ENCODE results near the gene ATIC. TPM values are rescaled to one million over a fixed set of nuclear protein-coding genes. Genes with fewer than 3 reads are reported as not detected.

ATIC gene
- total and polyA plus RNA-seq, 9 donors = 22.1 to 69.2 (median 51.7) TPM

DNA sequence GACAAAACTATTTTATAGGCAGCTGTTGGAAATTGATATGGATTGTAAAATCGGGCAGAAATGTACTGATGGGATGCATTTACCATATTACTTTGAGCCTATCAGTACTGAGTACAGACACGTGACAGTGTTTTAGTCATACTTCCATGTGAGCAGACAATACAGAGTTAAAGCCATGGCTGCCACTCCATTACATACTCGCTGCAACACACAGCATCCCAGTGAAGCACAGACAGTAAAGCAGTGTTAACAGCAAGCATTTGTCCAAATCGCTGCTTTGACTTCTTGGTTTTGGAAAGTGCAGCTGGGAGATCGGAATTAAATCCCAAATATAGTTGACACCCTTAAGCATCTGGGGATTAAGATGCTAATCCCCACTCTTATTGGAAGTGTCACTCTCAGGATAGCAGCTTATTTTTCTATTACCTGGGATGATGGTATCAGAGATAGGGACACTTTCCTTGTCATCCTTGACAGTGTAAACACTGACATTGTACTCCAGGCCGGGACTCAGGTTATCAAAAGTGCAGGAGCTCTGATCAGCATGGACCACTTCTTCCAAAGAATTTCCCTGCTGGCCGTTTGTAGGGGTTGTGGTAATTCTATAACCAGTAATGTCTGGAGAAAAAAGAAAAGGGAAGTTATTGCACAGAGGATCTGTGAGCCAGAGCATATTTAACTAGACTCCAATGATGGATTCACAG, 82.4 kb downstream of the ATIC start:
- no CpG with 5 or more reads among the region's 7 CpGs for WGBS (ENCODE audit: insufficient coverage)
- DNase-seq = peak; percentile 48
- H3K9me3 ChIP-seq (replicated peaks; ENCODE audit: control insufficient read depth, low read depth, low read length) = no peaks in the 10 kb centered on the region
- no peaks in the 10 kb centered on the region for H3K4me1 ChIP-seq (ENCODE audit: control insufficient read depth, insufficient read depth, low read length)
- no peaks in the 10 kb centered on the region for H3K27me3 ChIP-seq (ENCODE audit: control insufficient read depth, insufficient read depth, low read length)
- no peak overlapping the region for H3K27ac ChIP-seq (ENCODE audit: low read length)
- peaks cover 45% of the 10 kb centered on the region for H3K36me3 ChIP-seq (ENCODE audit: control insufficient read depth, insufficient read depth, low read length)
- H3K4me3 ChIP-seq (ENCODE audit: low read length) = no peak overlapping the region

DNA sequence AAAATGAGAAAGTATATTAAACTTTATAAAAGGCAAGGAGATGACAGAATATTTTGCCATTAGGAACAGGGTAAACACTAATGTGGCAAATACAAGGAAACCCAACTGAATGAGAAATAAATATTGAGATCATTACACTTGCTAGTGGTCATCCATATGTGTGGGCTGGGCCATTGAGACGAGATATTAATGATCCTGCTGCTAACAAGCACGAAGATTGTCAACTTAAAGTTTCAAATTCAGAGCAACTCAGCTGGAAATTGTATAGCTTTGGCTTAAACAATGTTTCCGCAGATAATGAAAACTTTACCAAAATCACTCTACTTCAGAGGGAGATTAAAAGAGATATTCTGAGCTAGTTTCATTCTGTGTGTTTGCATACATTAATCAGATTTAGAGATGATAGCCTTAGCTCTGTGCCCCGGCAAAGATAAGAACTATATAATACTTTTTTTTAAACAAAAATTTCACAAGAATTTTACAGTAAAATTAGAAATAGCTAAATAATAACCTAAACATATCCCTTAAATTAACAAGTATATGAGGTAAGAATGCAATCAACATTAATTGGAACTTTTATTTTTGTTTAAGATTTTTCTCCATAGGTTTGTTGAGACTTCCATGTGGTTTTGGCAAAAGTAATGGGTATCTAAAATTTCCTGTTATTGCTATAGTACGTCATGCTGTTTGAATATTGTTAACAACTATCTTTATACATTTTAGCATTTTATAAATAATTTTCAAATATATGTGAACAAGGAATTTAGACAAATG, 84.0 kb downstream of the ATIC start:
- WGBS (ENCODE audit: insufficient coverage) = no CpG with 5 or more reads among the region's 5 CpGs
- no peak overlapping the region for H3K4me3 ChIP-seq (ENCODE audit: low read length)

DNA sequence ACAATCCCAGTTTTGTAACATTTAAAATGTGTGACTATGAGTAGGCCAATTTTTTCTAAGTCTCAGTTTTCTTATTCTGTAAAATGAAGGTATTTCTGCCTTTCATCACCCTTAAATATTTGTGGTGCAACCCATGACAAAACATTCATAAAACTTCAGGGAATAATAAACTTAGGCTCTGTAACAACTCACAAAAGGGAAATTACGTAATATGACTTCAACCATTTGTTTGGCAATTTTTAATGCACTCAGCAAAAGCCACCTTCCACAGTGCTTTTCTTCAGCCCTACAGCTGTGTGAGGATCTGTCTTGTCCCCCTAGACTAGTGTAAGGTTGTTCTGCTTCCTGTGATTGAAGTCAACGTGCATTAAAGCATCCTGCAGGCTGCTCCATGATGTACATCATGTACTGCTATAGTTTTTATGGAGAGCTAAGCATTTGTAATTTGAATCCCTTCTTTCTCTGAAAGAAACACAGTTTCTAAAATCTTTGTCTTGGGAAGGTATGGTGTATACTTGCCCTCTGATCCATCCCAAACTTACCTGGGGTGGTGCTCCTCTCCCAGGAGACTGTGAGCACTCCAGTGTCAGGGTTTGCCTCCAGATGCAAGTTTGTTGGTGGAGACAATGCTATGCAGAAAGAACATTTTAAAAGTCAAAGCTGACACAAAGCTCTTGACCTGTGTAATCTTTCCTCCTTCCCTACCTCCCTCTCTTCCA, 84.9 kb downstream of the ATIC start:
- no CpG with 5 or more reads among the region's 2 CpGs for WGBS (ENCODE audit: insufficient coverage)
- Histone ChIP-seq H3K9me3 (replicated peaks; ENCODE audit: control insufficient read depth, low read depth, low read length) (no peaks in the 10 kb centered on the region), H3K27ac (ENCODE audit: low read length) (no peak overlapping the region), H3K27me3 (ENCODE audit: control insufficient read depth, insufficient read depth, low read length) (no peaks in the 10 kb centered on the region), H3K4me3 (ENCODE audit: low read length) (no peak overlapping the region), H3K36me3 (ENCODE audit: control insufficient read depth, insufficient read depth, low read length) (peaks cover 39% of the 10 kb centered on the region), H3K4me1 (ENCODE audit: control insufficient read depth, insufficient read depth, low read length) (no peaks in the 10 kb centered on the region)
- DNase-seq = peak; percentile 79

More for the DNA sequence above, 84.0 kb downstream of the ATIC start:
- H3K36me3 ChIP-seq (ENCODE audit: control insufficient read depth, insufficient read depth, low read length) = peaks cover 39% of the 10 kb centered on the region
- no peaks in the 10 kb centered on the region for H3K9me3 ChIP-seq (replicated peaks; ENCODE audit: control insufficient read depth, low read depth, low read length)
- no peaks in the 10 kb centered on the region for H3K4me1 ChIP-seq (ENCODE audit: control insufficient read depth, insufficient read depth, low read length)
- H3K27me3 ChIP-seq (ENCODE audit: control insufficient read depth, insufficient read depth, low read length) = no peaks in the 10 kb centered on the region
- DNase-seq = no peak
- H3K27ac ChIP-seq (ENCODE audit: low read length) = no peak overlapping the region

DNA sequence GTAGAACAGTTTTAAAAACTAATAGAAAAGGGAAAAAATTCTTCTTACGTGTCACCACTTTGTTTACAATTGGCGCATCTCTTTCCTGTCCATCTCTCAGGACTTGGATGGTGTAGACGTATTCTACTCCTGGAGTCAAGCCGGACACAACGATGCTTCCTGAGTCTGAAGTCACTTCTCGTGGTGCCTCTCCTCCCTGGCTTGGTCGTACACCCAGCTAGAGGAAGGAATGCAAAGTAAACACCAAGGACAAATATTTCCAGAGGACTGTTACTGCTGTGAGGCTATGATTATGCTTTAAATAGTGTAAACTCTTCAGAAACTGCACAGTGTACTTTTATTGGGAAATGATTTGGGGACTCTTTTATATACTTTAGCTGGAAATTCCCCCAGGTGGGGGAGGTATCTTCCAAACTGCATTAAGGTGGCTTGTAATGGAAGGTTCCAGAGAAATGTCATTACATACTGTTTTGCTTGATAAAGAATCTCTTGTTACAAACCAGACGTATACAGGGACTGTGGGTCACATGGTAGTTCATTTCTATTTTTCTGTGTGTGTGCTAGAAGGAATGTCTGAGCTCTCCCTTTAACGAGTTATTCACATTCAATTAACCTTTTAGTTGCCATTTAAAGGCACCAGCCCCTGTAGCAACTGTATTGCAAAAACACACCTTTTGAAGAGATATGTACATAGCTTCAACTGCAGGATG, 85.9 kb downstream of the ATIC start:
- no peak overlapping the region for H3K4me3 ChIP-seq (ENCODE audit: low read length)
- H3K27me3 ChIP-seq (ENCODE audit: control insufficient read depth, insufficient read depth, low read length) = no peaks in the 10 kb centered on the region
- 60% methylated on average over 1 of the region's 9 CpGs for WGBS (ENCODE audit: insufficient coverage)
- DNase-seq = no peak
- H3K27ac ChIP-seq (ENCODE audit: low read length) = no peak overlapping the region
- H3K9me3 ChIP-seq (replicated peaks; ENCODE audit: control insufficient read depth, low read depth, low read length) = no peaks in the 10 kb centered on the region
- no peaks in the 10 kb centered on the region for H3K4me1 ChIP-seq (ENCODE audit: control insufficient read depth, insufficient read depth, low read length)
- peaks cover 34% of the 10 kb centered on the region for H3K36me3 ChIP-seq (ENCODE audit: control insufficient read depth, insufficient read depth, low read length)

- Histone ChIP-seq H3K4me1 (ENCODE audit: control insufficient read depth, insufficient read depth, low read length) (no peaks in the 10 kb centered on the region), H3K36me3 (ENCODE audit: control insufficient read depth, insufficient read depth, low read length) (peaks cover 31% of the 10 kb centered on the region), H3K27me3 (ENCODE audit: control insufficient read depth, insufficient read depth, low read length) (no peaks in the 10 kb centered on the region), H3K27ac (ENCODE audit: low read length) (no peak overlapping the region), H3K9me3 (replicated peaks; ENCODE audit: control insufficient read depth, low read depth, low read length) (no peaks in the 10 kb centered on the region), H3K4me3 (ENCODE audit: low read length) (no peak overlapping the region)
- DNase-seq = no peak
- no CpG with 5 or more reads among the region's 3 CpGs for WGBS (ENCODE audit: insufficient coverage)
Measured at GRCh38 chr2:215399067-215399716, 87.3 kb downstream of the ATIC start.

Other genes starting within 250 kb of the ATIC start
- not detected for gene ABCA12, start 173.4 kb upstream of the ATIC start, total RNA-seq
- gene ABCA12, start 173.4 kb upstream of the ATIC start, polyA plus RNA-seq (ENCODE audit: insufficient read depth in 1 of 8, insufficient read length in 8 of 8, low replicate concordance in 1 of 8) = 1 to 10 TPM in 1 of 8 donors, under 1 TPM in 3, not detected in 4; 0.03 to 1.1 (median 0.09) TPM
- 455 TPM for gene FN1, start 124.0 kb downstream of the ATIC start, total RNA-seq
- gene FN1, start 124.0 kb downstream of the ATIC start, polyA plus RNA-seq (ENCODE audit: insufficient read depth in 1 of 8, insufficient read length in 8 of 8, low replicate concordance in 1 of 8) = 1,000 to 10,000 TPM in 1 of 8 donors, 100 to 1,000 TPM in 7; 335 to 1,030 (median 528) TPM

Measured in muscle of leg (tissue), 11 donors.